GM06990 (cell line): ENCODE data around the gene ZFYVE28.

ENCODE experiments used
- DNase-seq: peaks from one replicate; pipeline ENCODE4 v3.0.0-alpha.2; 2011; ENCODE audit not compliant: insufficient read length; ENCODE audit errors: extremely low read depth
- H3K27me3 ChIP-seq: replicated peaks from 2 replicates; pipeline ENCODE4 v1.6.0; 2011; ENCODE audit warnings: low read length; ENCODE audit not compliant: control insufficient read depth, insufficient read depth
- H3K36me3 ChIP-seq: 2 replicates; pipeline ENCODE4 v1.5.1; 2011; ENCODE audit warnings: low read length; ENCODE audit not compliant: control insufficient read depth, insufficient read depth
- H3K4me3 ChIP-seq: replicated peaks from 2 replicates; pipeline ENCODE4 v1.5.1; 2011; ENCODE audit warnings: low read depth, mild to moderate bottlenecking, control low read depth, low read length
- TF ChIP-seq, protein P1 (sequence below): IDR thresholded peaks from 2 replicates; pipeline ENCODE4 v1.5.1; 2011; ENCODE audit warnings: low read length, control low read depth, mild to moderate bottlenecking, inconsistent platforms; ENCODE audit not compliant: insufficient read depth, poor library complexity, severe bottlenecking

ZFYVE28 gene

DNA sequence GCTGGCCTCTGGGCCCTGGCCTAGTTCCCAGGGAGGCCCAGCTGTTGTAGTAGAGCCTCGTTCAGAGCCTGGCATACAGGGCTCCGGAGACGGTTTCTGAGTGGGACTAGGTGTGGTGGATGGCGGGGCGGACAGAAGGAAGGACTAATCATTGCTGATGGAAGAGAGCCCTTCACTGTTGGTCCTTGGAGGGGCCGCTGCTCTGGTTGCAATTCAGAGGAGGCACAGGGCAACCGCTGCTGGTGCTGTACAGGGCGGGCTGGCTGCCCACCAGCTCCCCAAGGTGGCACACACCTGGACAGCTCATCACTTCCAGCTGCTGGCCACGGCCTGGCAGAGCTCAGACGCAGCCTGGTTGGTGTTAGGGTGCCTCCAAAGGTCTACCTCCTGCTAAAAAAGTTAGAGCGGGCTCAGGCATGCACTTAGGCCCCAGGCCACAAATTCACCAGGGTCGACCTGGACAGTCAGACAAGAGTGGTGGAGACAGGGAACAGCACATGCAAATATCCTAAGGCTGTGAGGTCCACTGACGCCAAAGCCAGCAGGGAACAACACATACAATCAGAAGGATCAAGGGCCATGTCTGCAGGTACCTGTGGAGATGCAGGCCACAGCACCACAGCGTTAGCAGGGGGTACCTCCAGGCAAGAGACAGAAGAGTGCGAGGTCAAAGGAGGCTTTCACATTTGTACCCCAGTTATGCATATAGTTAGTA lies 43.0 kb upstream of the ZFYVE28 start:
- DNase-seq = no peak
- Histone ChIP-seq H3K36me3 (no peaks in the 10 kb centered on the region), H3K27me3 (no peaks in the 10 kb centered on the region), H3K4me3 (no peak overlapping the region)
- TF ChIP-seq, protein P1, sequence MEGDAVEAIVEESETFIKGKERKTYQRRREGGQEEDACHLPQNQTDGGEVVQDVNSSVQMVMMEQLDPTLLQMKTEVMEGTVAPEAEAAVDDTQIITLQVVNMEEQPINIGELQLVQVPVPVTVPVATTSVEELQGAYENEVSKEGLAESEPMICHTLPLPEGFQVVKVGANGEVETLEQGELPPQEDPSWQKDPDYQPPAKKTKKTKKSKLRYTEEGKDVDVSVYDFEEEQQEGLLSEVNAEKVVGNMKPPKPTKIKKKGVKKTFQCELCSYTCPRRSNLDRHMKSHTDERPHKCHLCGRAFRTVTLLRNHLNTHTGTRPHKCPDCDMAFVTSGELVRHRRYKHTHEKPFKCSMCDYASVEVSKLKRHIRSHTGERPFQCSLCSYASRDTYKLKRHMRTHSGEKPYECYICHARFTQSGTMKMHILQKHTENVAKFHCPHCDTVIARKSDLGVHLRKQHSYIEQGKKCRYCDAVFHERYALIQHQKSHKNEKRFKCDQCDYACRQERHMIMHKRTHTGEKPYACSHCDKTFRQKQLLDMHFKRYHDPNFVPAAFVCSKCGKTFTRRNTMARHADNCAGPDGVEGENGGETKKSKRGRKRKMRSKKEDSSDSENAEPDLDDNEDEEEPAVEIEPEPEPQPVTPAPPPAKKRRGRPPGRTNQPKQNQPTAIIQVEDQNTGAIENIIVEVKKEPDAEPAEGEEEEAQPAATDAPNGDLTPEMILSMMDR = no peak

DNA sequence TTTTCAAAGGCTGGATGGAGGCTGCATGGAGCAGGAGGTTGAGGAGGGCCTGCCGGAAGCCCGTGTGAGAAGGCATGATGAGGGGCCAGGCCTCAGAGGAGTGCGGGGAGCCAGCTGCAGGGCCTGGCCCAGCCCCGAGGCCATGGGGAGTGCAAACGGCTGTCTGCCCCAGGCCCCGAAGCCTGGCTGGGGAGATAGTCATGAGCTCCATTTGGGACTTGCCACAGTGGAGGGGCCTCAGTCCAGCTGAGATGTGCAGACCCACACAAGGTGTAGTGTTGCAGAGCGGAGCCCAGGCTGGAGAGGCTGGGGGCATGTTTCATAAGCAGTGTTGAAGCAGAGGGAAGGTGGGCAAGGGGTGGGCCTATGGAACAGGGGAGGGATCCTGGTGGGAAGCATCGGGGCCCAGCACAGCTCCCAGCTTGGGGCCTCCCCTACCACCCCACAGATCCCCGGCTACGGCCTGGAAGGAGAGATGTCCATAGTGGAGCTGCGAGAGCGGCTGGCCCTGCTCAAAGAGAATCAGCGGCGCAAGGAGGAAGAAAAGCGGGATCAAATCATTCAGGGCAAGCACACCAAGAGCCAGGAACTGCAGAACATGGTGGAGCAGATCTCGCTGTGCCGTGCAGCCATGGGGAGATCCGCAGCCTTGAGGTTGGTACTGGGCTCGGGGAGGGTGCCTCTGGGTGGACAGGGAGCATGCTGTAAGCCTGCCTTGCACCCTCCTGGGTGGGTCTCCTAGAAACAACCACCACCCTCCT lies 41.3 kb upstream of the ZFYVE28 start:
- Histone ChIP-seq H3K36me3 (no peaks in the 10 kb centered on the region), H3K4me3 (no peak overlapping the region), H3K27me3 (no peaks in the 10 kb centered on the region)
- no peak for DNase-seq
- TF ChIP-seq, protein P1 = no peak

DNA sequence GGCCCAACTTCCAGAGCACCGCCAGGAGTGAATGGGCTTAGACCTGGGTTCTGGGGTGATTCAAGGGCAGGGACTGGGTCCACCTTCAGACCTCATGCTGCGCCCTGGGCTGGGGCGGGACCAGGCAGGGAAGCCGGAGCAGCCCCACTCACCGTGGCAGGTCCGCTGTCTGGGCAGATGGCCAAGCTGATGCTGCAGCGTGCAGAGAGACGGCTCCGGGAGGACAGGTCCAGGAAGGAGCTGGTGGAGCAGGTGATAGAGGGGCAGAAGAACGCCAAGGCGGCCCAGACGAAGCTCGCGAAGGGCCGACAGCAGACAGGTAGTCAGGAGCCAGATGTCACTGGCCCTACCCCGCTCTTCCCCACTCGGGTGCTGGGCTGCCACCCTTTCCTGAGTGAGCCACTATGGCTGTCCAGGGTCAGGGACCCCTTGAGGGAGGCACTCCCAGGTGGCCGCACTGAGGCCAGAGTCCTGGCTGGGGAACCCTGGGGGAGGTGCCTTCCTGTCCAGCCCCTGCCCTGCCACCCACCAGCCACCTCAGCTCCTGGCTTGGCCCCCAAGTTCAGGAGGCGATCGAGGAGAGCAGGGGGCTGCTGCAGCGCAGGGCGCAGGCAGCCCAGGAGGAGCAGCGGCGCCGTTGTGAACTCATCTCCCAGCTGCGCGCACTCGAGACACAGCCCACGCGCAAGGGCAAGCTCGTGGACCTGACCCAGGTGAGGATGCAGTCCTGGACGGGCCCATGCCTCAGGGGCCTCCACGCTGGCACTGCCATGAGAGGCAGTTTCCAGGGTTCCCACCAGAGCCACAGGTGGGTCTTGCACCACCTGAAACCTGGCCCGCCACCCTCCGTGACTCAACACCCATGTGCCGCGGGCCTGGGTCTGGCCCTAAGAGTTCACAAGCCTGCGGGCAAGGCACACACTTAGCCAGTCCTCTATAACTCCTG lies 40.4 kb upstream of the ZFYVE28 start:
- H3K4me3 ChIP-seq = no peak overlapping the region
- no peaks in the 10 kb centered on the region for H3K36me3 ChIP-seq
- no peak for DNase-seq
- no peaks in the 10 kb centered on the region for H3K27me3 ChIP-seq
- TF ChIP-seq, protein P1 = no peak

DNA sequence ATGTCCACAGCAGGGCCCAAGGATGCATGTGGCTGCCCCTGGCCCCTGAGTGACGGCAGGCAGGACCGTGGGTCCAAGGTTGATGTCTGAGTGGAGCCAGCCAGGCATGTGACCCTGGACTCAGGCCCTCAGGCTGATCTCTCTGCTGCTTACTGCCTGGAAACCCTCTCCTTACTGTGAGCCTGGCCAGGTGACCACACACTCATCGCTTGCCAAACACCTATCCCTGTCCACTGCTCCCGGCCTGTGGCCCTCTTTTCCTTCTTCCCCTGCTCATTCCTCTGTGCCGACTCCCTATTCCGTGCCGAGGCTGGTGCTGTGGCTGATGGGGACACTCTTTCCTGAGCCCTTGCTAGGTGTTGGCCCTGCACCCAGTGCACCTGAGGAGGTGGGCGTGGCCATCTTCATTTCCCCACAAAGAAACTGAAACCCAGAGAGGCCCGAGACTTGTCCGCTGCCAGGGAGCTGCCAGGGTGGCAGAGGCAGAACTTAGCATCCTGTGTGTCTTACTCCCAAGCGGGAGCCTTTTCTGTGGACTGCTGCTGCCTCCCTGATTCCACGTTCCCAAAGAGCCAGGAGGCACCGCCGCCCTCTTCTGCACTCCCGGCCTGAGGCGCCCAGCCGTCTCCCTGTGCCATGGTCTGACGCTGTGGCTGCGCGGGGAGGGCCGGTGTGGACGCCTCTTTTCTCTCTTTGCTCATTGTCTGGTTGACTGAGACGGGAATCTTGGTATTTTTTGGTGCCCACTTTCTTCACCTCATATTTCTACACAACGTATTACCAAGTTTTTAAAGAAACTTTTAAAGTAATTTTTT lies 39.2 kb upstream of the ZFYVE28 start:
- no peak for DNase-seq
- Histone ChIP-seq H3K27me3 (no peaks in the 10 kb centered on the region), H3K36me3 (no peaks in the 10 kb centered on the region), H3K4me3 (no peak overlapping the region)
- TF ChIP-seq, protein P1 = no peak
